Keratinocyte (primary cell): ENCODE results near the gene VEGFA. TPM values are rescaled to one million over a fixed set of nuclear protein-coding genes. Genes with fewer than 3 reads are reported as not detected.

ENCODE experiments used
- DNase-seq: peaks from one replicate; pipeline ENCODE4 v3.0.0-alpha.2; 2011; ENCODE audit warnings: low read depth, missing footprints, low spot score
- FAIRE-seq: peaks from 2 replicates; lab custom pipeline; 2011; peaks lifted over from hg19 to GRCh38; lab: Jason Lieb, UNC
- H2AFZ ChIP-seq: 2 replicates; pipeline ENCODE4 v1.6.0; 2012; ENCODE audit warnings: low read length, control low read depth, inconsistent platforms; ENCODE audit not compliant: control insufficient read depth
- H3K27ac ChIP-seq: 2 replicates; pipeline ENCODE4 v1.5.1; 2011; ENCODE audit warnings: low read length; ENCODE audit not compliant: control insufficient read depth, insufficient read depth
- H3K27me3 ChIP-seq: 3 replicates; pipeline ENCODE4 v1.6.0; 2011; ENCODE audit warnings: low read length; ENCODE audit not compliant: control insufficient read depth, insufficient read depth; ENCODE audit errors: extremely low read depth
- H3K36me3 ChIP-seq, 2 experiments: 2 replicates in 1 of 2; 3 replicates in 1 of 2; pipeline ENCODE4 v1.5.1; 2011; ENCODE audit warnings: low read length in 2 of 2, mild to moderate bottlenecking in 1 of 2; ENCODE audit not compliant: control insufficient read depth in 2 of 2, insufficient read depth in 2 of 2; ENCODE audit errors: extremely low read depth in 1 of 2
- H3K4me1 ChIP-seq: 3 replicates; pipeline ENCODE4 v1.5.1; 2011; ENCODE audit warnings: low read length; ENCODE audit not compliant: control insufficient read depth, insufficient read depth; ENCODE audit errors: extremely low read depth
- H3K4me2 ChIP-seq: 3 replicates; pipeline ENCODE4 v1.6.0; 2011; ENCODE audit warnings: low read depth, low read length; ENCODE audit not compliant: control insufficient read depth, insufficient read depth; ENCODE audit errors: extremely low read depth
- H3K4me3 ChIP-seq, 3 experiments: fragments of 200-600 bp in 1 of 3; sonication (generic) in 1 of 3; 2 replicates in 2 of 3; 3 replicates in 1 of 3; pipeline ENCODE4 v1.5.1; 2011 to 2016; ENCODE audit warnings: low read length in 3 of 3, mild to moderate bottlenecking in 3 of 3, control low read depth in 2 of 3, inconsistent platforms in 1 of 3, low read depth in 1 of 3, mixed read lengths in 1 of 3, mixed run types in 1 of 3, moderate library complexity in 1 of 3; ENCODE audit not compliant: control insufficient read depth in 2 of 3, insufficient read depth in 2 of 3; ENCODE audit errors: extremely low read depth in 1 of 3
- H3K79me2 ChIP-seq: 2 replicates; pipeline ENCODE4 v1.6.0; 2012; ENCODE audit warnings: low read length; ENCODE audit not compliant: control insufficient read depth, insufficient read depth
- H3K9ac ChIP-seq: 3 replicates; pipeline ENCODE4 v1.6.0; 2011; ENCODE audit warnings: low read length; ENCODE audit not compliant: control insufficient read depth, insufficient read depth; ENCODE audit errors: extremely low read depth
- H3K9me1 ChIP-seq: 3 replicates; pipeline ENCODE4 v1.6.0; 2011; ENCODE audit warnings: low read length; ENCODE audit not compliant: control insufficient read depth, insufficient read depth; ENCODE audit errors: extremely low read depth
- H3K9me3 ChIP-seq: 2 replicates; pipeline ENCODE4 v1.5.1; 2012; ENCODE audit warnings: low read depth, low read length; ENCODE audit not compliant: control insufficient read depth
- H4K20me1 ChIP-seq: 3 replicates; pipeline ENCODE4 v1.6.0; 2011; ENCODE audit warnings: low read length; ENCODE audit not compliant: control insufficient read depth, insufficient read depth; ENCODE audit errors: extremely low read depth
- CTCF ChIP-seq, 3 experiments: IDR thresholded peaks in 1 of 3; conservative IDR thresholded peaks in 1 of 3; optimal IDR thresholded peaks in 1 of 3; 2 replicates in 2 of 3; 3 replicates in 1 of 3; pipeline versions ENCODE3 to v1.5.1; 2011; ENCODE audit warnings: low read length in 3 of 3, mild to moderate bottlenecking in 3 of 3, moderate library complexity in 2 of 3, control low read depth in 1 of 3, inconsistent platforms in 1 of 3; ENCODE audit not compliant: insufficient read depth in 2 of 3; ENCODE audit errors: extremely low read depth in 1 of 3
- EZH2 ChIP-seq: IDR thresholded peaks from one replicate; pipeline ENCODE4 v1.6.1; 2012; ENCODE audit warnings: inconsistent platforms, mild to moderate bottlenecking, low read length, moderate library complexity
- dilution Hi-C: fragments of 300-500 bp; cut with MboI; formaldehyde crosslinking; loops from one replicate; pipeline ENCODE4 v1.7.0; 2020; ENCODE audit warnings: low sequenced_read_pairs; ENCODE audit not compliant: extremely low pct_ligation_motif_present
- polyA plus RNA-seq, 5 experiments: library from polyadenylated mRNA; depleted of rRNA in 3 of 5; stranded (reverse) in 3 of 5; stranded (forward) in 1 of 5; unstranded in 1 of 5; fragments of >200 nt; gene quantifications; 1 replicate in 1 of 5; 2 replicates in 3 of 5; 3 replicates in 1 of 5; pipeline versions ENCODE4 v1.2.1 to v1.2.3, GENCODE V29; 2011 to 2012; ENCODE audit warnings: missing spikeins in 2 of 5, low read depth in 1 of 5, low replicate concordance in 1 of 5

Gene VEGFA
- polyA plus RNA-seq, 1 donor (not counting 4 experiments of a cell fraction or from before 2014, with no cell fraction given), result 149 TPM

GRCh38 chr6:43775535-43775885 lies 5.5 kb downstream of the VEGFA start:
- no peaks in the 10 kb centered on the region for H3K9me3 ChIP-seq
- no peak for TF ChIP-seq EZH2
- TF ChIP-seq CTCF (optimal IDR thresholded peaks at IDR 0.05 in 1 of 3, IDR thresholded peaks at IDR 0.05 in 1 of 3, conservative IDR thresholded peaks at IDR 0.05 in 1 of 3; ENCODE audit: extremely low read depth in 1 of 3, insufficient read depth in 2 of 3, low read length in 3 of 3), result no peak
- DNase-seq (no peak), FAIRE-seq (no peak)
- no peaks in the 10 kb centered on the region for H3K27me3 ChIP-seq
- dilution Hi-C loops, result no loop called here
- H2AFZ ChIP-seq, result no peak overlapping the region
- H4K20me1 ChIP-seq, result peaks cover 71% of the 10 kb centered on the region
- H3K9ac ChIP-seq, result no peak overlapping the region
- no peak overlapping the region for H3K4me3 ChIP-seq
- peaks cover 94% of the 10 kb centered on the region for H3K79me2 ChIP-seq
- no peak overlapping the region for H3K27ac ChIP-seq
- peaks cover 36 to 85% of the 10 kb centered on the region in 2 experiments for H3K36me3 ChIP-seq
- H3K4me1 ChIP-seq, result peaks cover 25% of the 10 kb centered on the region
- peaks cover 7% of the 10 kb centered on the region for H3K9me1 ChIP-seq
- no peak overlapping the region for H3K4me2 ChIP-seq

GRCh38 chr6:43776115-43776798 lies 6.2 kb downstream of the VEGFA start:
- no peak overlapping the region for H3K27ac ChIP-seq
- dilution Hi-C loops, result no loop called here

More at GRCh38 chr6:43776115-43776798, 6.2 kb downstream of the VEGFA start:
- DNase-seq, result no peak
- H3K79me2 ChIP-seq, result peaks cover 92% of the 10 kb centered on the region
- peaks cover 25% of the 10 kb centered on the region for H3K4me1 ChIP-seq
- FAIRE-seq, result no peak
- peaks cover 42 to 90% of the 10 kb centered on the region in 2 experiments for H3K36me3 ChIP-seq
- no peak overlapping the region for H3K4me2 ChIP-seq
- no peak overlapping the region for H3K9ac ChIP-seq
- no peak overlapping the region for H2AFZ ChIP-seq
- H4K20me1 ChIP-seq, result peaks cover 76% of the 10 kb centered on the region
- TF ChIP-seq CTCF (optimal IDR thresholded peaks at IDR 0.05 in 1 of 3, IDR thresholded peaks at IDR 0.05 in 1 of 3, conservative IDR thresholded peaks at IDR 0.05 in 1 of 3; ENCODE audit: extremely low read depth in 1 of 3, insufficient read depth in 2 of 3, low read length in 3 of 3) (no peak), EZH2 (no peak)
- no peaks in the 10 kb centered on the region for H3K27me3 ChIP-seq
- no peaks in the 10 kb centered on the region for H3K9me3 ChIP-seq
- no peak overlapping the region for H3K4me3 ChIP-seq
- peaks cover 7% of the 10 kb centered on the region for H3K9me1 ChIP-seq
